ENCODE measurements around the gene RBM47. TPM values are rescaled to one million over a fixed set of nuclear protein-coding genes. Genes with fewer than 3 reads are reported as not detected.

Gene RBM47
- total RNA-seq, 1 experiment from 2014 or later = 0.13 TPM

GRCh38 chr4:40379248-40379647 is 250.4 kb downstream of the RBM47 start:
- Histone ChIP-seq H3K27ac (no peak overlapping the region), H3K4me3 (no peak overlapping the region), H3K36me3 (no peaks in the 10 kb centered on the region), H3K27me3 (replicated peaks) (no peaks in the 10 kb centered on the region), H3K9me3 (replicated peaks) (no peaks in the 10 kb centered on the region), H3K4me1 (replicated peaks) (no peaks in the 10 kb centered on the region)
- no peak for DNase-seq (ENCODE audit: low read depth in 1 of 2, low spot score in 2 of 2)

GRCh38 chr4:40378619-40379018 is 251.0 kb downstream of the RBM47 start:
- H3K4me3 ChIP-seq = no peak overlapping the region
- H3K36me3 ChIP-seq = no peaks in the 10 kb centered on the region
- H3K27ac ChIP-seq = no peak overlapping the region
- H3K27me3 ChIP-seq (replicated peaks) = no peaks in the 10 kb centered on the region
- no peak for DNase-seq (ENCODE audit: low read depth in 1 of 2, low spot score in 2 of 2)
- no peaks in the 10 kb centered on the region for H3K4me1 ChIP-seq (replicated peaks)
- H3K9me3 ChIP-seq (replicated peaks) = no peaks in the 10 kb centered on the region

- Histone ChIP-seq H3K4me3 (no peak overlapping the region), H3K4me1 (replicated peaks) (no peaks in the 10 kb centered on the region), H3K27ac (no peak overlapping the region), H3K36me3 (no peaks in the 10 kb centered on the region), H3K9me3 (replicated peaks) (no peaks in the 10 kb centered on the region), H3K27me3 (replicated peaks) (no peaks in the 10 kb centered on the region)
- DNase-seq (ENCODE audit: low read depth in 1 of 2, low spot score in 2 of 2) = no peak
Measured at GRCh38 chr4:40377512-40378365, 251.9 kb downstream of the RBM47 start.

- Histone ChIP-seq H3K9me3 (replicated peaks) (no peaks in the 10 kb centered on the region), H3K36me3 (no peaks in the 10 kb centered on the region), H3K4me1 (replicated peaks) (no peaks in the 10 kb centered on the region), H3K4me3 (no peak overlapping the region), H3K27me3 (replicated peaks) (no peaks in the 10 kb centered on the region), H3K27ac (no peak overlapping the region)
- no peak for DNase-seq (ENCODE audit: low read depth in 1 of 2, low spot score in 2 of 2)
Measured at GRCh38 chr4:40375620-40376019, 254.0 kb downstream of the RBM47 start.

GRCh38 chr4:40375095-40375494 is 254.6 kb downstream of the RBM47 start:
- no peak overlapping the region for H3K4me3 ChIP-seq
- H3K9me3 ChIP-seq (replicated peaks) = no peaks in the 10 kb centered on the region
- DNase-seq (ENCODE audit: low read depth in 1 of 2, low spot score in 2 of 2) = no peak
- H3K36me3 ChIP-seq = no peaks in the 10 kb centered on the region
- no peak overlapping the region for H3K27ac ChIP-seq
- H3K27me3 ChIP-seq (replicated peaks) = no peaks in the 10 kb centered on the region
- H3K4me1 ChIP-seq (replicated peaks) = no peaks in the 10 kb centered on the region

GRCh38 chr4:40373636-40374035 is 256.0 kb downstream of the RBM47 start:
- H3K36me3 ChIP-seq = no peaks in the 10 kb centered on the region
- no peaks in the 10 kb centered on the region for H3K27me3 ChIP-seq (replicated peaks)
- no peak overlapping the region for H3K27ac ChIP-seq
- no peak for DNase-seq (ENCODE audit: low read depth in 1 of 2, low spot score in 2 of 2)
- no peak overlapping the region for H3K4me3 ChIP-seq
- H3K4me1 ChIP-seq (replicated peaks) = no peaks in the 10 kb centered on the region
- no peaks in the 10 kb centered on the region for H3K9me3 ChIP-seq (replicated peaks)

Other genes with a start within 250 kb of the RBM47 start
- not detected in 2 replicates for gene NSUN7, start 120.1 kb upstream of the RBM47 start, total RNA-seq (2014; rRNA removed; shearing (Covaris generic))

Measured in SJSA1 (cell line).